ENCODE measurements around the gene CITED4. TPM values are rescaled to one million over a fixed set of nuclear protein-coding genes. Genes with fewer than 3 reads are reported as not detected.

Gene CITED4
- total and polyA plus RNA-seq, 12 donors: 3.5 to 68.5 (median 36.0) TPM

DNA sequence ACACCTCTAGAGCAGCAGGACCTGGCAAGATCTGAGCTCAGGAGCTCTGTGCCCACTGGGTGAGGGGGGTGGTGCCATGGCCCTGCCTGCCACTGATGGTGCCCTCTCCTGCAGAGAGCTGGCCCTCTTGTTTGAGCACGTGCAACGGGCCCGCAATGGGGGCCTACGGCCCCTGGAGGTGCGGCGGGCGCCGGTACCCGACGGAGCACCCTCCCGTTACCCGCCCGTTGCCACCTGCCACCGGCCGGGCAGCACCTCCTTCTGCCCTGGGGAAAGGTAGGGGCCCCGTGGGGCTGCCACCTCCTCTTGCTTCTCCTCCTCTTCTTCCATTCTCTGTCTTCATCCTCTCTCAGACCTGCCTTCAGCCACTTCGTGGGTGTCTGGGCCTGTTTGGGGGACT, 38.2 kb downstream of the CITED4 start:
- TF ChIP-seq CTCF (IDR thresholded peaks at IDR 0.05) (no peak), POLR2A (IDR thresholded peaks at IDR 0.05) (no peak)
- Histone ChIP-seq H3K36me3 (replicated peaks in 1 of 2) (no peaks in the 10 kb centered on the region), H3K27ac (no peak overlapping the region), H3K4me1 (replicated peaks in 1 of 2) (no peaks in the 10 kb centered on the region), H3K9me3 (replicated peaks in 1 of 3) (no peaks in the 10 kb centered on the region), H3K4me3 (no peak overlapping the region), H3K27me3 (no peaks in the 10 kb centered on the region)
- no peak for DNase-seq
- 90 to 94% (median 93%) methylated on average over 8 to 17 of the region's 17 CpGs for WGBS, 4 donors
- intact Hi-C loops (cut with DNase I): no loop called here

DNA sequence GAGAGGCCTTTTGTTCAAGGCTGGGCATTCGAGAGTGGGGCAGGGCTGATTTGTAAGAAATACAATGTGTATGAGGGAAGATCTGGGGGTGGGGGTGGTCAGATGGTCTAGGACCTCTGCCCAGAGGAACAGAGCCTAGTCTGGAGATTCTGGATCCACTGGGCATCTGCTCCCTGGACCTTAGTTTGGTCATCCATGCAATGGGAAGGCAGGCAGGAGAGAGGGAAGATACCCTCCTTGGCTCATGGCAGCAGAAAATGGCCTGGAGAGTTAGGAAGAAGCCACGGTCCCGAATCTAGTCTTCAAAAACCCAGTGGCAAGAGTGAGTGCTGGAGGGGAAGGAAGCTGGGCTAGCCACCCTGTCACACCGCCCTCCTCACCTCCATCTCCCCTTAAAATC, 38.8 kb downstream of the CITED4 start:
- intact Hi-C loops (cut with DNase I): no loop called here

GRCh38 chr1:40822890-40823289, 39.3 kb downstream of the CITED4 start:
- TF ChIP-seq CTCF (IDR thresholded peaks at IDR 0.05) (no peak), POLR2A (IDR thresholded peaks at IDR 0.05) (no peak)
- Histone ChIP-seq H3K4me1 (replicated peaks in 1 of 2) (no peaks in the 10 kb centered on the region), H3K36me3 (replicated peaks in 1 of 2) (no peaks in the 10 kb centered on the region), H3K27ac (no peak overlapping the region), H3K27me3 (no peaks in the 10 kb centered on the region), H3K4me3 (no peak overlapping the region), H3K9me3 (replicated peaks in 1 of 3) (no peaks in the 10 kb centered on the region)
- no peak for DNase-seq
- WGBS, 4 donors: 93 to 96% (median 95%) methylated on average over 10 to 12 of the region's 12 CpGs
- intact Hi-C loops (cut with DNase I): no loop called here

More for the DNA sequence above, 38.8 kb downstream of the CITED4 start:
- Histone ChIP-seq H3K4me1 (replicated peaks in 1 of 2) (no peaks in the 10 kb centered on the region), H3K27ac (no peak overlapping the region), H3K9me3 (replicated peaks in 1 of 3) (no peaks in the 10 kb centered on the region), H3K4me3 (no peak overlapping the region), H3K27me3 (no peaks in the 10 kb centered on the region), H3K36me3 (replicated peaks in 1 of 2) (no peaks in the 10 kb centered on the region)
- WGBS, 4 donors: 89 to 94% (median 91%) methylated on average over 4 of the region's 4 CpGs
- TF ChIP-seq CTCF (IDR thresholded peaks at IDR 0.05) (no peak), POLR2A (IDR thresholded peaks at IDR 0.05) (no peak)
- DNase-seq: no peak

GRCh38 chr1:40820911-40821693, 41.1 kb downstream of the CITED4 start:
- DNase-seq: no peak
- no peak overlapping the region for H3K4me3 ChIP-seq
- TF ChIP-seq POLR2A (IDR thresholded peaks at IDR 0.05) (no peak), CTCF (IDR thresholded peaks at IDR 0.05) (no peak)
- intact Hi-C loops (cut with DNase I): no loop called here
- H3K36me3 ChIP-seq (replicated peaks in 1 of 2): no peaks in the 10 kb centered on the region
- no peaks in the 10 kb centered on the region for H3K27me3 ChIP-seq
- H3K9me3 ChIP-seq (replicated peaks in 1 of 3): no peaks in the 10 kb centered on the region
- no peaks in the 10 kb centered on the region for H3K4me1 ChIP-seq (replicated peaks in 1 of 2)
- H3K27ac ChIP-seq: no peak overlapping the region
- WGBS, 4 donors: 55 to 67% (median 59%) methylated on average over 3 to 6 of the region's 6 CpGs
